HCT116 (cell line): ENCODE results near the gene TNNI2. TPM values are rescaled to one million over a fixed set of nuclear protein-coding genes. Genes with fewer than 3 reads are reported as not detected.

Experiments
- ATAC-seq: fragments of 200-7000 bp; cut with Tn5 transposase; 2 replicates; pipeline ENCODE4 v1.9.1; 2020; ENCODE audit warnings: mild to moderate bottlenecking, moderate library complexity
- BruUV-seq: library from RNA; stranded (reverse); fragments of 400-500 nt; replicated peaks from 2 replicates; lab custom pipeline; 2021; lab: Mats Ljungman, UMichigan
- CTCF ChIA-PET: fragments of 300-600 bp; sonication (Branson Sonifier 250); formaldehyde crosslinking; loops from one replicate; lab custom pipeline; 2021; ENCODE audit warnings: antibody characterized with exemption; lab: Charles Lee
- POLR2A ChIA-PET: fragments of 300-600, 350-600 bp; sonication (Branson Sonifier 250); formaldehyde crosslinking; loops from one replicate; lab custom pipeline; 2021; ENCODE audit warnings: antibody characterized with exemption; lab: Charles Lee
- RAD21 ChIA-PET, 2 experiments: fragments of 300-600 bp; sonication (Branson Sonifier 250); formaldehyde crosslinking; loops; one replicate each; lab custom pipeline; 2023; ENCODE audit warnings: low total read pairs in 2 of 2; ENCODE audit not compliant: uncharacterized antibody in 2 of 2, unreplicated experiment in 2 of 2, low non-redundant PET in 1 of 2; lab: Charles Lee
- DNase-seq: peaks from one replicate; pipeline ENCODE4 v3.0.0-alpha.2; 2010; ENCODE audit warnings: low read depth, low spot score
- H2AFZ ChIP-seq: fragments of 200-600 bp; shearing (Covaris generic), sonication (generic); 2 replicates; pipeline ENCODE4 v1.6.1; 2017; ENCODE audit warnings: low read depth, mixed run types, mixed read lengths, antibody characterized with exemption, low read length; ENCODE audit not compliant: poor library complexity, severe bottlenecking
- H3K27ac ChIP-seq: 2 replicates; pipeline ENCODE4 v1.5.1; 2012; ENCODE audit warnings: low read depth, low read length
- H3K27me3 ChIP-seq: fragments of 200-600 bp; sonication (generic); 2 replicates; pipeline ENCODE4 v1.6.1; 2016; ENCODE audit warnings: mixed run types, low read length, mixed read lengths; ENCODE audit not compliant: insufficient read depth
- H3K36me3 ChIP-seq, 2 experiments: fragments of 200-500 bp in 1 of 2; fragments of 200-600 bp in 1 of 2; sonication (Bioruptor generic) in 1 of 2; sonication (generic) in 1 of 2; 2 replicates each; pipeline versions ENCODE4 v1.5.1 to v1.6.1; 2014 to 2016; ENCODE audit warnings: low read length in 2 of 2, inconsistent platforms in 1 of 2, mixed read lengths in 1 of 2, mixed run types in 1 of 2; ENCODE audit not compliant: insufficient read depth in 2 of 2, control insufficient read depth in 1 of 2
- H3K4me1 ChIP-seq, 2 experiments: fragments of 200-600 bp in 1 of 2; sonication (generic) in 1 of 2; 2 replicates each; pipeline versions ENCODE4 v1.5.1 to v1.6.1; 2012 to 2017; ENCODE audit warnings: low read length in 2 of 2, inconsistent platforms in 1 of 2, mild to moderate bottlenecking in 1 of 2, mixed read lengths in 1 of 2, mixed run types in 1 of 2, moderate library complexity in 1 of 2; ENCODE audit not compliant: insufficient read depth in 2 of 2, control insufficient read depth in 1 of 2
- H3K4me2 ChIP-seq: fragments of 200-600 bp; sonication (generic); 2 replicates; pipeline ENCODE4 v1.6.1; 2017; ENCODE audit warnings: mixed run types, low read length, mixed read lengths
- H3K4me3 ChIP-seq, 2 experiments: fragments of 200-600 bp in 1 of 2; sonication (generic) in 1 of 2; replicated peaks in 1 of 2; 2 replicates each; pipeline ENCODE4 v1.5.1; 2011 to 2016; ENCODE audit warnings: low read length in 2 of 2, control low read depth in 1 of 2, low read depth in 1 of 2, mild to moderate bottlenecking in 1 of 2, mixed read lengths in 1 of 2, mixed run types in 1 of 2
- H3K79me2 ChIP-seq: fragments of 200-600 bp; sonication (generic); 2 replicates; pipeline ENCODE4 v1.6.1; 2017; ENCODE audit warnings: mild to moderate bottlenecking, mixed run types, low read length, moderate library complexity, mixed read lengths; ENCODE audit not compliant: insufficient read depth
- H3K9ac ChIP-seq: fragments of 200-600 bp; sonication (generic); 2 replicates; pipeline ENCODE4 v1.6.1; 2016; ENCODE audit warnings: low read length, mixed read lengths
- H3K9me2 ChIP-seq: fragments of 200-600 bp; sonication (generic), shearing (Covaris generic); 2 replicates; pipeline ENCODE4 v1.6.1; 2017; ENCODE audit warnings: mixed run types, mild to moderate bottlenecking, moderate library complexity; ENCODE audit not compliant: insufficient read depth
- H3K9me3 ChIP-seq, 2 experiments: fragments of 200-500 bp in 1 of 2; fragments of 200-600 bp in 1 of 2; sonication (Bioruptor generic) in 1 of 2; sonication (generic) in 1 of 2; 2 replicates each; pipeline ENCODE4 v1.6.1; 2014 to 2017; ENCODE audit warnings: low read length in 2 of 2, mixed read lengths in 2 of 2, inconsistent platforms in 1 of 2, low read depth in 1 of 2, mild to moderate bottlenecking in 1 of 2, mixed run types in 1 of 2, moderate library complexity in 1 of 2; ENCODE audit not compliant: control insufficient read depth in 1 of 2, insufficient read depth in 1 of 2
- H4K20me1 ChIP-seq: fragments of 200-600 bp; sonication (generic), shearing (Covaris generic); 2 replicates; pipeline ENCODE4 v1.6.1; 2017; ENCODE audit warnings: mixed run types, mild to moderate bottlenecking, moderate library complexity; ENCODE audit not compliant: insufficient read depth
- CTCF ChIP-seq, 3 experiments: fragments of 200-600 bp in 1 of 3; sonication (generic) in 1 of 3; IDR thresholded peaks in 2 of 3; conservative IDR thresholded peaks in 1 of 3; 2 replicates each; pipeline ENCODE4 v1.5.1; 2012 to 2017; ENCODE audit warnings: low read depth in 2 of 3, low read length in 2 of 3, antibody characterized with exemption in 1 of 3, borderline replicate concordance in 1 of 3, control low read depth in 1 of 3, mild to moderate bottlenecking in 1 of 3, mixed read lengths in 1 of 3, mixed run types in 1 of 3, moderate library complexity in 1 of 3; ENCODE audit not compliant: insufficient read depth in 1 of 3
- EGR1 ChIP-seq: IDR thresholded peaks from 2 replicates; pipeline ENCODE4 v1.6.1; 2012; ENCODE audit warnings: low read depth
- JUND ChIP-seq: IDR thresholded peaks from 2 replicates; pipeline ENCODE4 v1.6.1; 2012
- POLR2A ChIP-seq: IDR thresholded peaks from 2 replicates; pipeline ENCODE4 v1.7.0; 2011; ENCODE audit warnings: borderline replicate concordance; ENCODE audit not compliant: insufficient read depth, insufficient read length; ENCODE audit errors: extremely low read depth
- POLR2AphosphoS5 ChIP-seq: IDR thresholded peaks from 2 replicates; pipeline ENCODE4 v1.6.1; 2011; ENCODE audit warnings: mild to moderate bottlenecking, low read depth, low read length, moderate library complexity
- REST ChIP-seq: IDR thresholded peaks from 2 replicates; pipeline ENCODE4 v1.6.1; 2012; ENCODE audit warnings: low read depth
- SIN3A ChIP-seq: IDR thresholded peaks from 2 replicates; pipeline ENCODE4 v1.6.1; 2012; ENCODE audit warnings: low read depth
- SP1 ChIP-seq: IDR thresholded peaks from 2 replicates; pipeline ENCODE4 v1.6.1; 2012; ENCODE audit warnings: low read depth
- SRF ChIP-seq: IDR thresholded peaks from 2 replicates; pipeline ENCODE4 v1.6.1; 2012; ENCODE audit warnings: low read depth
- ZNF274 ChIP-seq: fragments of 200-500 bp; sonication (Bioruptor generic); IDR thresholded peaks from 2 replicates; pipeline ENCODE4 v1.6.1; 2014; ENCODE audit warnings: mild to moderate bottlenecking, low read depth, low read length, inconsistent platforms
- intact Hi-C: fragments of 100-400 bp; cut with micrococcal nuclease; formaldehyde crosslinking; loops from 2 replicates; pipeline ENCODE4 v1.10.0; 2022
- total RNA-seq: library from RNA; stranded (reverse); gene quantifications from one replicate; pipeline ENCODE4 v1.2.1, GENCODE V29; 2021; ENCODE audit not compliant: unreplicated experiment

Gene TNNI2
- total RNA-seq, 1 experiment from 2014 or later = not detected

- Histone ChIP-seq H3K27me3 (no peaks in the 10 kb centered on the region), H3K27ac (no peak overlapping the region), H3K79me2 (no peaks in the 10 kb centered on the region), H3K4me1 (no peaks in the 10 kb centered on the region), H3K9me3 (no peaks in the 10 kb centered on the region), H3K4me3 (no peak overlapping the region), H4K20me1 (no peaks in the 10 kb centered on the region), H3K36me3 (no peaks in the 10 kb centered on the region), H3K9ac (no peak overlapping the region), H2AFZ (no peak overlapping the region), H3K9me2 (no peaks in the 10 kb centered on the region), H3K4me2 (no peak overlapping the region)
- DNase-seq (no peak), ATAC-seq (no peak)
- intact Hi-C loops = no loop called here
- BruUV-seq = no TSS peak
- TF ChIP-seq JUND (no peak), SIN3A (no peak), POLR2A (no peak)
- ChIA-PET CTCF (interaction anchor here (0.7 to 2.4 kb wide), 5 partner anchors 14 to 303 kb away, joined by 3 to 10 read pairs (median 4); partner anchors contain the start of gene SYT8), POLR2A (no interaction called here), RAD21 (no interaction called here)
Observed at GRCh38 chr11:1847926-1848639, 9.3 kb downstream of the TNNI2 start.

- BruUV-seq = no TSS peak
- intact Hi-C loops = no loop called here
- H3K4me3 ChIP-seq = no peak overlapping the region
- H3K4me2 ChIP-seq = no peak overlapping the region
- no peaks in the 10 kb centered on the region for H4K20me1 ChIP-seq
- no peak overlapping the region for H3K9ac ChIP-seq
- no peak overlapping the region for H2AFZ ChIP-seq
- ChIA-PET CTCF (interaction anchor here (0.8 to 2.4 kb wide), 3 partner anchors 16 to 302 kb away, joined by 4 to 10 read pairs (median 8); no protein-coding TSS in a partner anchor), POLR2A (no interaction called here), RAD21 (no interaction called here)
- H3K4me1 ChIP-seq = no peaks in the 10 kb centered on the region
- H3K36me3 ChIP-seq = no peaks in the 10 kb centered on the region
- H3K9me3 ChIP-seq = no peaks in the 10 kb centered on the region
- no peak for ATAC-seq
- no peak for TF ChIP-seq CTCF (IDR thresholded peaks at IDR 0.05 in 2 of 3, conservative IDR thresholded peaks at IDR 0.05 in 1 of 3; ENCODE audit: borderline replicate concordance in 1 of 3, insufficient read depth in 1 of 3, low read depth in 2 of 3, low read length in 2 of 3)
- TF ChIP-seq EGR1 = no peak
- no peak for TF ChIP-seq ZNF274
- TF ChIP-seq REST = no peak
- TF ChIP-seq POLR2AphosphoS5 = no peak
- no peak for TF ChIP-seq SP1
- no peak for TF ChIP-seq SRF
- H3K27ac ChIP-seq = no peak overlapping the region
- H3K27me3 ChIP-seq = no peaks in the 10 kb centered on the region
- no peaks in the 10 kb centered on the region for H3K9me2 ChIP-seq
- H3K79me2 ChIP-seq = no peaks in the 10 kb centered on the region
- no peak for DNase-seq
Observed at GRCh38 chr11:1848640-1849430, 10.1 kb downstream of the TNNI2 start.
